GM12872 (cell line): ENCODE measurements around the gene PLA2G2D.

Source experiments
- CTCF ChIP-seq: IDR thresholded peaks from 3 replicates; pipeline ENCODE4 v1.5.1; 2011; ENCODE audit warnings: low read depth, mild to moderate bottlenecking, low read length, moderate library complexity; ENCODE audit not compliant: insufficient read depth

The PLA2G2D gene

GRCh38 chr1:20119347-20119746, at the start of gene PLA2G2D:
PLA2G2D (minus strand) TSS chr1:20119536; CDS start chr1:20119498, 38 bp downstream.
- TF ChIP-seq CTCF: no peak

- TF ChIP-seq CTCF: no peak
These were observed 49.5 kb upstream of the PLA2G2D start for GRCh38 chr1:20168564-20169491.

GRCh38 chr1:20167126-20167525, 47.8 kb upstream of the PLA2G2D start:
- TF ChIP-seq CTCF: no peak

GRCh38 chr1:20166051-20166450, 46.7 kb upstream of the PLA2G2D start:
- no peak for TF ChIP-seq CTCF

- TF ChIP-seq CTCF: peak; percentile 63
These were observed 46.2 kb upstream of the PLA2G2D start for GRCh38 chr1:20165522-20165951.

- TF ChIP-seq CTCF: no peak
These were observed 45.4 kb upstream of the PLA2G2D start for GRCh38 chr1:20164694-20165202.

GRCh38 chr1:20160034-20160433, 40.7 kb upstream of the PLA2G2D start:
- TF ChIP-seq CTCF: no peak
